ENCODE measurements around the gene ARHGAP18. TPM values are rescaled to one million over a fixed set of nuclear protein-coding genes. Genes with fewer than 3 reads are reported as not detected.

Gene ARHGAP18
- total RNA-seq, 1 donor from 2014 or later: 38.6 TPM

DNA sequence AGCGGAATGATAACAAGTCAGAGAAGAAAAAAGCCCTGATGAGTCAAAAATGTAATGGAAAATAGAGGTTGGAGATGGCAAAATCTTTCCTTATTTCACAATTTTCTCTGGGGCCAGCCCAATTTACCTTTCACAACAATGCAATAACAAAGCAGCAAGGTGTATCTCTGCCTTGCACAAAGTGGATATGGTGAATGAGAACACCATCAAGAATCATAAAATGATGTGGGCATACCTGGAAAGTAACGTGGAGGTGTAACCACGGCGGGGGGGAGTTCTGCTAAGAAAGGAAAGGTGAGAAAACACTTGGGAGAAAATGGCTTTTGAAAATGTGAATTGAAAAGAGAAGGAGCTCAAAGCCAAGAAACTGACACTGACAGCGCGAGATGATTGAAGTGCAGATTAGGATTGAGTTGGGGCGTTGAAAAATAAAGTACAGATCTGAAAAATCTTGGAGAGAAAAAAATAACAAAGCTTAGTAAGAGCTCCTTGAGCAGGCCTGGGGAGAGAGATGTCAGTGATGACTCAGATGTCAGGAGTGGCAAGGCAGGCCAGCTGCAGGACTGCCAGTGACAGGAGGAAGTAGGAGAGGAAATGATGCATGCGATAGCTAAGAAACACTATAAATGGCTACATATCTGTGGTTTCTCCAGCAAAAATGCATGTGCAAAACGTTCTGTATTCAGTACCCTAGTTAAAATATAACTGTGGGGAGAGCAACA lies 26.2 kb downstream of the ARHGAP18 start:
- Mint-ChIP-seq H3K4me1 (ENCODE audit: low read depth, unreplicated experiment) (peaks cover 71% of the 10 kb centered on the region), H3K27me3 (ENCODE audit: low read depth, unreplicated experiment) (no peaks in the 10 kb centered on the region), H3K4me3 (ENCODE audit: unreplicated experiment) (no peak overlapping the region), H3K9me3 (ENCODE audit: unreplicated experiment) (no peaks in the 10 kb centered on the region), H3K27ac (ENCODE audit: unreplicated experiment) (peak overlapping the region; percentile 95), H3K36me3 (ENCODE audit: low read depth, unreplicated experiment) (peaks cover 7% of the 10 kb centered on the region)
- no peak for TF ChIP-seq EZH2 (IDR thresholded peaks at IDR 0.05; ENCODE audit: insufficient read depth, low read length)
- TF ChIP-seq, protein P1, sequence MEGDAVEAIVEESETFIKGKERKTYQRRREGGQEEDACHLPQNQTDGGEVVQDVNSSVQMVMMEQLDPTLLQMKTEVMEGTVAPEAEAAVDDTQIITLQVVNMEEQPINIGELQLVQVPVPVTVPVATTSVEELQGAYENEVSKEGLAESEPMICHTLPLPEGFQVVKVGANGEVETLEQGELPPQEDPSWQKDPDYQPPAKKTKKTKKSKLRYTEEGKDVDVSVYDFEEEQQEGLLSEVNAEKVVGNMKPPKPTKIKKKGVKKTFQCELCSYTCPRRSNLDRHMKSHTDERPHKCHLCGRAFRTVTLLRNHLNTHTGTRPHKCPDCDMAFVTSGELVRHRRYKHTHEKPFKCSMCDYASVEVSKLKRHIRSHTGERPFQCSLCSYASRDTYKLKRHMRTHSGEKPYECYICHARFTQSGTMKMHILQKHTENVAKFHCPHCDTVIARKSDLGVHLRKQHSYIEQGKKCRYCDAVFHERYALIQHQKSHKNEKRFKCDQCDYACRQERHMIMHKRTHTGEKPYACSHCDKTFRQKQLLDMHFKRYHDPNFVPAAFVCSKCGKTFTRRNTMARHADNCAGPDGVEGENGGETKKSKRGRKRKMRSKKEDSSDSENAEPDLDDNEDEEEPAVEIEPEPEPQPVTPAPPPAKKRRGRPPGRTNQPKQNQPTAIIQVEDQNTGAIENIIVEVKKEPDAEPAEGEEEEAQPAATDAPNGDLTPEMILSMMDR (IDR thresholded peaks at IDR 0.05; ENCODE audit: insufficient read depth, low read depth, low read length): no peak
- Histone ChIP-seq H3K4me3 (ENCODE audit: insufficient read depth, low read depth, low read length) (peak overlapping the region; percentile 25), H3K27me3 (ENCODE audit: insufficient read depth, low read length) (no peaks in the 10 kb centered on the region), H3K27ac (ENCODE audit: low read depth, low read length) (peak overlapping the region; percentile 89), H2AFZ (ENCODE audit: low read depth, low read length) (no peak overlapping the region), H3K4me1 (ENCODE audit: insufficient read depth, low read length) (peaks cover 38% of the 10 kb centered on the region), H3K79me2 (ENCODE audit: insufficient read depth, low read length) (peaks cover 74% of the 10 kb centered on the region), H4K20me1 (ENCODE audit: insufficient read depth, low read length) (no peaks in the 10 kb centered on the region), H3K4me2 (ENCODE audit: low read length) (peak overlapping the region; percentile 82), H3K9ac (ENCODE audit: low read length) (peak overlapping the region; percentile 75), H3K36me3 (ENCODE audit: insufficient read depth, low read length) (no peaks in the 10 kb centered on the region), H3K9me3 (ENCODE audit: insufficient read depth, low read depth, low read length) (no peaks in the 10 kb centered on the region)
- DNase-seq (ENCODE audit: low read depth) (peak; percentile 100), FAIRE-seq (peak; percentile 96)

DNA sequence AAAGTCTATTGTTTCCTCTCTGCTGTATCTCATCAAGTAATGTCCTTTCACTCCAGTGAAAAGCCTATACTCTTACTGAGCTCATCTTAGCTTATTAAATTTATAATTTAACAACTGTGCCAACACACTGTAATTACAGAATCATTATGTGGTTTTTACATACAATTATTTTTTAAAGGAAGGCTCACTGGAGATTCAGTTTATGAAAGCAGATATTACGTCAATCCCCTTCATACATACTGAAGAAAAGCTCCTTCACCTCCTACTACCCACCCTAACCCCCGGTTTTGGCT lies 28.1 kb downstream of the ARHGAP18 start:
- H3K9me3 Mint-ChIP-seq (ENCODE audit: unreplicated experiment): no peaks in the 10 kb centered on the region
- no peak overlapping the region for H3K27ac ChIP-seq (ENCODE audit: low read depth, low read length)
- H3K79me2 ChIP-seq (ENCODE audit: insufficient read depth, low read length): peaks cover 72% of the 10 kb centered on the region
- H3K4me3 ChIP-seq (ENCODE audit: insufficient read depth, low read depth, low read length): no peak overlapping the region
- no peak overlapping the region for H3K9ac ChIP-seq (ENCODE audit: low read length)
- no peak overlapping the region for H3K4me3 Mint-ChIP-seq (ENCODE audit: unreplicated experiment)
- no peaks in the 10 kb centered on the region for H3K27me3 Mint-ChIP-seq (ENCODE audit: low read depth, unreplicated experiment)
- H3K36me3 Mint-ChIP-seq (ENCODE audit: low read depth, unreplicated experiment): peaks cover 11% of the 10 kb centered on the region
- no peak overlapping the region for H3K4me2 ChIP-seq (ENCODE audit: low read length)
- H4K20me1 ChIP-seq (ENCODE audit: insufficient read depth, low read length): no peaks in the 10 kb centered on the region
- TF ChIP-seq EZH2 (IDR thresholded peaks at IDR 0.05; ENCODE audit: insufficient read depth, low read length): no peak
- TF ChIP-seq, protein P1 (IDR thresholded peaks at IDR 0.05; ENCODE audit: insufficient read depth, low read depth, low read length): no peak
- H2AFZ ChIP-seq (ENCODE audit: low read depth, low read length): no peak overlapping the region
- H3K27me3 ChIP-seq (ENCODE audit: insufficient read depth, low read length): no peaks in the 10 kb centered on the region
- peak overlapping the region; percentile 95 for H3K27ac Mint-ChIP-seq (ENCODE audit: unreplicated experiment)
- DNase-seq (ENCODE audit: low read depth): no peak
- peaks cover 71% of the 10 kb centered on the region for H3K4me1 Mint-ChIP-seq (ENCODE audit: low read depth, unreplicated experiment)
- no peaks in the 10 kb centered on the region for H3K9me3 ChIP-seq (ENCODE audit: insufficient read depth, low read depth, low read length)
- H3K4me1 ChIP-seq (ENCODE audit: insufficient read depth, low read length): peaks cover 43% of the 10 kb centered on the region
- FAIRE-seq: no peak
- H3K36me3 ChIP-seq (ENCODE audit: insufficient read depth, low read length): no peaks in the 10 kb centered on the region

DNA sequence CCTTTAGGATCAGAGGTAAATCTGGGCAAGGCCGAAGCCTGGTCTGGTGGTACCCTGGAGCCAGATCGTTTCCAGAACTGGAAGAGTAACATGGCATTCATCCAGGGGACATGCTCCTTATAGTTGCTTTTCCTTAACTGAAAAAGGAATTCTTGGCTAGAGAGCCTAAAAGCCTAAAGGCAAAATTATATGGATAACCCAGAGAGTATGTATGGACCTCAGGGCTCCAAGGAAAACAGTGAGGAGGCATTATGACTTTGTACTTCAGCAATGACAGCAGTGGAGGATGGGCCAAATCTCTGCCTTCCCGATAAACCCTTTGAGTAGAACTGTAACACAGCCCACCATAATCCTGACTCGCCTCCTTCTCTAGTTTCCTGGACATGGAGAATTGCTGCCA lies 29.3 kb downstream of the ARHGAP18 start:
- DNase-seq (ENCODE audit: low read depth): no peak
- Mint-ChIP-seq H3K27ac (ENCODE audit: unreplicated experiment) (peak overlapping the region; percentile 42), H3K4me3 (ENCODE audit: unreplicated experiment) (no peak overlapping the region), H3K9me3 (ENCODE audit: unreplicated experiment) (no peaks in the 10 kb centered on the region), H3K36me3 (ENCODE audit: low read depth, unreplicated experiment) (peaks cover 13% of the 10 kb centered on the region), H3K27me3 (ENCODE audit: low read depth, unreplicated experiment) (no peaks in the 10 kb centered on the region), H3K4me1 (ENCODE audit: low read depth, unreplicated experiment) (peaks cover 71% of the 10 kb centered on the region)
- Histone ChIP-seq H4K20me1 (ENCODE audit: insufficient read depth, low read length) (no peaks in the 10 kb centered on the region), H3K4me2 (ENCODE audit: low read length) (no peak overlapping the region), H3K36me3 (ENCODE audit: insufficient read depth, low read length) (no peaks in the 10 kb centered on the region), H3K9ac (ENCODE audit: low read length) (no peak overlapping the region), H3K9me3 (ENCODE audit: insufficient read depth, low read depth, low read length) (no peaks in the 10 kb centered on the region), H3K4me3 (ENCODE audit: insufficient read depth, low read depth, low read length) (no peak overlapping the region), H3K79me2 (ENCODE audit: insufficient read depth, low read length) (peaks cover 76% of the 10 kb centered on the region), H2AFZ (ENCODE audit: low read depth, low read length) (no peak overlapping the region), H3K27me3 (ENCODE audit: insufficient read depth, low read length) (no peaks in the 10 kb centered on the region), H3K27ac (ENCODE audit: low read depth, low read length) (no peak overlapping the region), H3K4me1 (ENCODE audit: insufficient read depth, low read length) (peaks cover 39% of the 10 kb centered on the region)
- no peak for FAIRE-seq
- TF ChIP-seq, protein P1 (IDR thresholded peaks at IDR 0.05; ENCODE audit: insufficient read depth, low read depth, low read length): no peak
- TF ChIP-seq EZH2 (IDR thresholded peaks at IDR 0.05; ENCODE audit: insufficient read depth, low read length): no peak
